Fibroblast of pulmonary artery (primary cell): Measurements from ENCODE around the gene CDH11.

Experiments
- DNase-seq: peaks from one replicate; pipeline ENCODE4 v3.0.0-alpha.2; 2010; ENCODE audit warnings: low read depth
- H3K4me3 ChIP-seq: replicated peaks from 2 replicates; pipeline ENCODE4 v1.5.1; 2011; ENCODE audit warnings: low read depth, mild to moderate bottlenecking, control low read depth, low read length, moderate library complexity
- CTCF ChIP-seq: IDR thresholded peaks from 2 replicates; pipeline ENCODE4 v1.5.1; 2011; ENCODE audit warnings: mild to moderate bottlenecking, control low read depth, low read length, inconsistent platforms; ENCODE audit errors: missing control alignments

CDH11 gene

GRCh38 chr16:65021852-65022595, 99.8 kb downstream of the CDH11 start:
- no peak for TF ChIP-seq CTCF
- no peak for DNase-seq
- H3K4me3 ChIP-seq = no peak overlapping the region

- no peak for DNase-seq
- H3K4me3 ChIP-seq = no peak overlapping the region
- TF ChIP-seq CTCF = no peak
Measured at GRCh38 chr16:65016754-65017153, 105.1 kb downstream of the CDH11 start.

- TF ChIP-seq CTCF = no peak
- no peak for DNase-seq
- H3K4me3 ChIP-seq = no peak overlapping the region
Measured at GRCh38 chr16:65015599-65015998, 106.3 kb downstream of the CDH11 start.

GRCh38 chr16:65012357-65012756, 109.5 kb downstream of the CDH11 start:
- no peak for TF ChIP-seq CTCF
- peak; percentile 13 for DNase-seq
- no peak overlapping the region for H3K4me3 ChIP-seq

GRCh38 chr16:65010125-65010524, 111.7 kb downstream of the CDH11 start:
- H3K4me3 ChIP-seq = no peak overlapping the region
- no peak for DNase-seq

DNA sequence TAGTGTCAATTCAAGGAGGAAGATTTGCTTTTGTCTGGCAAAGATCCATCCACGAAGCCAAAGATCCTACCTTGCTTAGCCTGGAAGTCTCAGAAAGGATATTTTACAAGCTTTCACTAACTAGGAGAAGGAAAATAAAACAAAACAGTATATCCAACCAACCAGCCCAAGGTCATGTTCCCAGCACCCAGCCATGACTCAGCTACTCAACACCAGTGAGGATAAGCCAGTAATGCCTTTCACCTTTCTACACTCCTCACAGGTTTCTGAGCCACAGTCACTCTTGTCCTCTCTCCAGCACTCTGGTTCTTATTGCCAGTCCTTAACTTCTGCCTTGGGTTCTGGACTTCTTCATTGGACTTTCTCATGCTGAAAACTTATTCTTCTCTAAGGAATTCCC, 116.2 kb downstream of the CDH11 start:
- TF ChIP-seq CTCF = no peak
- no peak for DNase-seq
- no peak overlapping the region for H3K4me3 ChIP-seq

More at GRCh38 chr16:65010125-65010524, 111.7 kb downstream of the CDH11 start:
- no peak for TF ChIP-seq CTCF

DNA sequence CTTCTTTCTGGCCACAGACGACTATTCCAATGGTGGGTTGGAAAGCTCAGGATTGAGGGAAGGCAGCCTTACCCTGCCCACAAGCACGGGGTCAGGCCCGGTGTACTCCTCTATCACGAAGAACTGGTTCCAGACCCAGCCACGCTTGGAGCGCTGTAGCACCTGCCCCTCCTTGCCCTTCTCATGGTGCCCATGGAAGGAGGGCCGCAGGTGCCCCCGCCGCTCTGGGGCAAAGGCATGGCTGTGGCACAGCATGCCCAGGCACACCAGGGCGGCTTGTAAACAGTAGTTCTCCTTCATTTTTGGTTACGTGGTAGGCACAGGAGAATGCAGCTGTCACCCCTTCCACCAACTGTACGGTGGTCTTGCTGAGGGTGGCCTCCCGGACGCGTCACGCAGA, 117.3 kb downstream of the CDH11 start:
- H3K4me3 ChIP-seq = no peak overlapping the region
- no peak for TF ChIP-seq CTCF
- no peak for DNase-seq
